Skeletal muscle tissue (tissue), 4 donors: ENCODE measurements around the gene DOCK4. TPM values are rescaled to one million over a fixed set of nuclear protein-coding genes. Genes with fewer than 3 reads are reported as not detected.

Experiments
- H3K27ac ChIP-seq: one replicate; pipeline ENCODE4 v1.7.0; 2013; ENCODE audit warnings: mild to moderate bottlenecking, low read depth, low read length, inconsistent platforms
- H3K27me3 ChIP-seq, 3 donors: one replicate each; pipeline ENCODE4 v1.7.0; 2013; ENCODE audit warnings: low read length in 3 of 3; ENCODE audit not compliant: control insufficient read depth in 3 of 3, insufficient read depth in 3 of 3
- H3K36me3 ChIP-seq, 3 donors: one replicate each; pipeline ENCODE4 v1.7.0; 2013; ENCODE audit warnings: low read length in 3 of 3; ENCODE audit not compliant: control insufficient read depth in 3 of 3, insufficient read depth in 3 of 3
- H3K4me1 ChIP-seq, 3 donors: one replicate each; pipeline ENCODE4 v1.7.0; 2013; ENCODE audit warnings: low read length in 3 of 3, mild to moderate bottlenecking in 3 of 3; ENCODE audit not compliant: control insufficient read depth in 3 of 3, insufficient read depth in 3 of 3
- H3K4me3 ChIP-seq, 3 donors: one replicate each; pipeline ENCODE4 v1.7.0; 2013; ENCODE audit warnings: low read length in 3 of 3
- H3K9ac ChIP-seq, 3 donors: one replicate each; pipeline ENCODE4 v1.7.0; 2013; ENCODE audit warnings: low read length in 3 of 3, mild to moderate bottlenecking in 3 of 3, moderate library complexity in 2 of 3, low read depth in 1 of 3
- H3K9me3 ChIP-seq, 3 donors: one replicate each; pipeline ENCODE4 v1.7.0; 2013; ENCODE audit warnings: low read length in 3 of 3; ENCODE audit not compliant: control insufficient read depth in 3 of 3
- total RNA-seq: library from RNA; depleted of rRNA; stranded (reverse); fragments of >200 nt; gene quantifications from one replicate; pipeline ENCODE4 v1.2.3, GENCODE V29; 2014
- donor health status: Osteomylitis.

Gene DOCK4
- total RNA-seq, 1 donor from 2014 or later: 24.5 TPM

GRCh38 chr7:111836592-111836991, 369.6 kb downstream of the DOCK4 start:
- Histone ChIP-seq H3K9me3 (no peaks in the 10 kb centered on the region), H3K4me1 (no peaks in the 10 kb centered on the region), H3K9ac (no peak overlapping the region), H3K36me3 (no peaks in the 10 kb centered on the region), H3K4me3 (no peak overlapping the region), H3K27ac (no peak overlapping the region), H3K27me3 (no peaks in the 10 kb centered on the region)

DNA sequence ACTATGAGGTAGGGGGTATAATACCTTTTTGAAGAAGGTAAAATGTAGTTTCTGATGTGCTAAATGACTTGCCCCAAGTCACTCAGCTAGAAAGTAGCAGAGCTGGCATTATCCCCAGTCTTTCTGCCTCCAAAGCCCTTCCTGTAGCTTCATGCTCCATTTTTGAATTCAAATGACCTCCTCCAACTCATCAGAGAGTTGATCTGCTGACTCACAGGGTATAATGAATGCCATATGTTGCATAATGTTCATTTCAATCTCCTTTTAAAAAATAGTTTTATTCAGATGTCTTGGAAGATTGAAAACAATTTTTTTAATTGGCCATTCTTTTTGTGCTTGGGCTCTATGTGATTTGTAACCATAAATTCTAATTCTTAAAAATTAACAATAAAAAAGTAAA, 371.1 kb downstream of the DOCK4 start:
- H3K4me3 ChIP-seq: no peak overlapping the region
- H3K4me1 ChIP-seq: no peaks in the 10 kb centered on the region
- H3K9me3 ChIP-seq: no peaks in the 10 kb centered on the region
- peaks cover 0 to 2% (median under 1%) of the 10 kb centered on the region in 3 donors for H3K36me3 ChIP-seq
- no peak overlapping the region for H3K9ac ChIP-seq
- no peak overlapping the region for H3K27ac ChIP-seq
- H3K27me3 ChIP-seq: no peaks in the 10 kb centered on the region

DNA sequence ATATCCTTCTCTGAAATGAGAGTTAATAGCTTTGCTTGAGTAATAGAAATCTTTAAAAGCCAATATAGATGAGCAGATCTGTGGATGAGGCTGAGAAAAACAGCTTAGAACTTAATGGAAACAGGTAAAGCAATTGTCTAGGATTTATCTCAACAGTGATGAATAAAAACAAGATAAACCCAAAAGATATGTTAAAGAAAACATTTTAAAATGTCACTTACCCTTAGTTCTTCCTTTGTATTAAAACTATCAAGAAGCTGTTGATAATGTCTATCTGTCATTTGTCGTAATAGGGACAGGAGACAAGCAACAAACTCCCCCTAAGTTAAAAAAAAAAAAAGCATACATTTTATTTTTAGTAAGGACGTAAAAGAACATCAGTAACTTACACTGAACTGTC, 371.8 kb downstream of the DOCK4 start:
- Histone ChIP-seq H3K9me3 (no peaks in the 10 kb centered on the region), H3K4me1 (no peaks in the 10 kb centered on the region), H3K27ac (no peak overlapping the region), H3K4me3 (no peak overlapping the region), H3K36me3 (peaks cover 0 to 2% (median 2%) of the 10 kb centered on the region in 3 donors), H3K9ac (no peak overlapping the region), H3K27me3 (no peaks in the 10 kb centered on the region)

- Histone ChIP-seq H3K4me1 (no peaks in the 10 kb centered on the region), H3K36me3 (peaks cover 0 to 2% (median 2%) of the 10 kb centered on the region in 3 donors), H3K4me3 (no peak overlapping the region), H3K27ac (no peak overlapping the region), H3K27me3 (no peaks in the 10 kb centered on the region), H3K9me3 (no peaks in the 10 kb centered on the region), H3K9ac (no peak overlapping the region)
Observed at GRCh38 chr7:111833466-111833865, 372.7 kb downstream of the DOCK4 start.

DNA sequence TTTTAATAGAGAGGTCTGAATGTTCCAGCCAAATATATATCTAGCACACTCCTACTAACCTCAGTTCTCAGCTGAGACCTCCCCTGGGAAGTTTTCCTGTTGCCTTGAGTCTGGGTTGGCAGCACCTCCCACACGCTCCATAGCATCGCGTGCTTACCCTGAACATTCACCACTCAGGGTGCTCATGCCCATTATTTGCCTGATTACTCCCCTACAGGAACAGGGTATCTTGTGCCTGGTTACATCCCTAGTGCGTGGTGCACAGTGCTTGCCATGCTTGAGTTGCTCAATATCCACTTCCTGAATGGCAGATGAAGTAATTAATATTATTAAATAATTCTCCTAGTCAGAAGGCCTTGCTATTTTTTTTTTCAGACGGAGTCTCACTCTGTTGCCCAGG, 374.0 kb downstream of the DOCK4 start:
- Histone ChIP-seq H3K9me3 (no peaks in the 10 kb centered on the region), H3K36me3 (peaks cover 0 to 2% (median 2%) of the 10 kb centered on the region in 3 donors), H3K27me3 (no peaks in the 10 kb centered on the region), H3K9ac (no peak overlapping the region), H3K27ac (no peak overlapping the region), H3K4me3 (no peak overlapping the region), H3K4me1 (no peaks in the 10 kb centered on the region)

DNA sequence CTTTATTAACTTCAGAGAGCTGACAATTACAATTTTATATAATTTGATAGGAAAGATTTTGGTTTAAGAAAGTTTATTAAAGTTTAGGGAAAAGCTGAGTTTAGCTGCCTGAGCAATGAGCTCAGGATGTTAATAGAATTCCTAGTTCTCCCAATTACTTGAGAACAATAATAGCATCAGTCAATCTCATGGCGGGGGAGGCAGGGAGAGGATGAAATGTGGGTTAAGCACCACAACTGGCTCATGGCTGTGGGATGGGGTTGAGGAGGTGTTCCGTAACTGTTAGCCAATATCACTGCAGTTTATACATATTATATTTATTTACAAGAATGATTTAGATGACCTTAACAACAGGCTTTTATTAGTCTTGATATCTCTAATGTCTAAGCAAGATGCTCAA, 377.0 kb downstream of the DOCK4 start:
- Histone ChIP-seq H3K36me3 (peaks cover 0 to 2% (median 2%) of the 10 kb centered on the region in 3 donors), H3K4me3 (no peak overlapping the region), H3K27me3 (no peaks in the 10 kb centered on the region), H3K4me1 (no peaks in the 10 kb centered on the region), H3K9me3 (no peaks in the 10 kb centered on the region), H3K27ac (no peak overlapping the region), H3K9ac (no peak overlapping the region)

- H3K9me3 ChIP-seq: no peaks in the 10 kb centered on the region
- H3K9ac ChIP-seq: no peak overlapping the region
- H3K4me1 ChIP-seq: no peaks in the 10 kb centered on the region
- peaks cover 0 to 2% (median 2%) of the 10 kb centered on the region in 3 donors for H3K36me3 ChIP-seq
- no peak overlapping the region for H3K4me3 ChIP-seq
- H3K27me3 ChIP-seq: no peaks in the 10 kb centered on the region
- H3K27ac ChIP-seq: no peak overlapping the region
Observed at GRCh38 chr7:111827863-111828504, 378.2 kb downstream of the DOCK4 start.

DNA sequence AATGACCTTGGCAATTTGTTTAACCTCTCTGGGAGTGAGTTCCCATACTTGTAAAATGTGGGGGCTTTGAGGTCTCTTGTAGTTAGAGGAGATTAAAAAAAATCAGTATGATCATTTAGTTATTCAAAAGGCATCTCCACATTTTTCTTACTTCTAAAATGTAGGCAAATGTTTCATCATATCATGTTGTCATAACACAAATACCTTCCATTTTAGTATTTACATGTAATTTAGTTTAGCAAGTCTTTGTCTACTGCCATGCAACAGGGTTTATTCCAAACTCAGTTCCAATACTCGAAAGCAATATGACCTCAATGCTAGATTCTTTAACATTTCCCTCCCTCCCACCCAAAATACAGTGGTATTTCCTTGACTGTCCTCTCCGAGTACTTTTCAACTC, 381.2 kb downstream of the DOCK4 start:
- H3K4me3 ChIP-seq: no peak overlapping the region
- H3K9me3 ChIP-seq: no peaks in the 10 kb centered on the region
- no peak overlapping the region for H3K9ac ChIP-seq
- no peak overlapping the region for H3K27ac ChIP-seq
- H3K27me3 ChIP-seq: no peaks in the 10 kb centered on the region
- H3K4me1 ChIP-seq: no peaks in the 10 kb centered on the region
- peaks cover 0 to 5% (median 4%) of the 10 kb centered on the region in 3 donors for H3K36me3 ChIP-seq

- H3K27ac ChIP-seq: no peak overlapping the region
- no peak overlapping the region for H3K9ac ChIP-seq
- peaks cover 0 to 9% (median 4%) of the 10 kb centered on the region in 3 donors for H3K36me3 ChIP-seq
- no peaks in the 10 kb centered on the region for H3K4me1 ChIP-seq
- H3K4me3 ChIP-seq: no peak overlapping the region
- no peaks in the 10 kb centered on the region for H3K27me3 ChIP-seq
- H3K9me3 ChIP-seq: no peaks in the 10 kb centered on the region
Observed at GRCh38 chr7:111823826-111824225, 382.4 kb downstream of the DOCK4 start.

GRCh38 chr7:111821046-111821445, 385.2 kb downstream of the DOCK4 start:
- Histone ChIP-seq H3K27me3 (no peaks in the 10 kb centered on the region), H3K27ac (no peak overlapping the region), H3K4me3 (no peak overlapping the region), H3K9me3 (no peaks in the 10 kb centered on the region), H3K4me1 (no peaks in the 10 kb centered on the region), H3K36me3 (peaks cover 0 to 14% (median 4%) of the 10 kb centered on the region in 3 donors), H3K9ac (no peak overlapping the region)
